Dermis microvascular lymphatic vessel endothelial cell (primary cell): ENCODE data around the gene TTC34. TPM values are rescaled to one million over a fixed set of nuclear protein-coding genes. Genes with fewer than 3 reads are reported as not detected.
A peak's percentile ranks its signal among the peaks of the same experiment; 100 is the strongest.
"Not testable (repeated sequence)": the region's sequence is repeated elsewhere in the genome, so short reads cannot be mapped to it uniquely, and the experiment has no call there.

Experiments used
- DNase-seq, 2 donors: peaks; one replicate each; pipeline versions ENCODE4 v3.0.0 to v3.0.0-alpha.2; 2010; ENCODE audit warnings: low read depth in 2 of 2
- total RNA-seq: library from RNA; depleted of rRNA; stranded (reverse); fragments of >200 nt; gene quantifications from 2 replicates; pipeline ENCODE4 v1.2.1, GENCODE V29; 2014

TTC34 gene
- total RNA-seq, 1 donor from 2014 or later = under 0.01 TPM

- peak in 1 of 2 donors; percentile 30 for DNase-seq
Observed at GRCh38 chr1:2684000-2684399, 117.5 kb downstream of the TTC34 start.

DNA sequence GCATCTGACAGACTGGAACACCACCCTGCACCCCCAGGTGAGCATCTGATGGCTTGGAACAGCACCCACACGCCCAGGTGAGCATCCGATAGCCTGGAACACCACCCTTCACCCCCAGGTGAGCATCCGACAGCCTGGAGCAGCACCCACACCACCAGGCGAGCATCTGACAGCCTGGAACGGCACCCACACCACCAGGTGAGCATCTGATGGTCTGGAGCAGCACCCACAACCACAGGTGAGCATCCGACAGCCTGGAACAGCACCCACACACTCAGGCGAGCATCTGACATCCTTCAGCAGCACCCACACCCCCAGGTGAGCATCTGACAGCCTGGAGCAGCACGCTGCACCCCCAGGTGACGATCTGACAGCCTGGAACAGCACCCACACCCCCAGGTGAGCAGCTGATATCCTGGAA is 118.2 kb downstream of the TTC34 start:
- DNase-seq = peak in 1 of 2 donors; percentile 1

GRCh38 chr1:2682879-2683278 is 118.6 kb downstream of the TTC34 start:
- DNase-seq = not testable (repeated sequence)

- DNase-seq = not testable (repeated sequence)
Observed at GRCh38 chr1:2676726-2677125, 124.8 kb downstream of the TTC34 start.

DNA sequence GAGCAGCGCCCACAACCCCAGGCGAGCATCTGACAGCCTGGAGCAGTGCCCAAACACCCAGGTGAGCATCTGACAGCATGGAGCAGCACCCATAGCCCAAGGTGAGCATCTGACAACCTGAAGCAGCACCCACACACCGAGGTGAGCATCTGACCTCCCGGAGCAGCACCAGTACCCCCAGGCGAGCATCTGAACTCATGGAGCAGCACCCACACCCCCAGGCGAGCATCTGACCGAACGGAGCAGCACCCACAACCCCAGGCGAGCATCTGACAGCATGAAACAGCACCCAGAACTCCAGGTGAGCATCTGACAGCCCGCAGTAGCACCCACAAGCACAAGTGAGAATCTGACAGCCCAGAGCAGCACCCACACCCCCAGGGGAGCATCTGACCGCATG is 129.8 kb downstream of the TTC34 start:
- DNase-seq = not testable (repeated sequence)

GRCh38 chr1:2659806-2660205 is 141.7 kb downstream of the TTC34 start:
- DNase-seq = not testable (repeated sequence)

GRCh38 chr1:2657909-2658308 is 143.6 kb downstream of the TTC34 start:
- DNase-seq = not testable (repeated sequence)

DNA sequence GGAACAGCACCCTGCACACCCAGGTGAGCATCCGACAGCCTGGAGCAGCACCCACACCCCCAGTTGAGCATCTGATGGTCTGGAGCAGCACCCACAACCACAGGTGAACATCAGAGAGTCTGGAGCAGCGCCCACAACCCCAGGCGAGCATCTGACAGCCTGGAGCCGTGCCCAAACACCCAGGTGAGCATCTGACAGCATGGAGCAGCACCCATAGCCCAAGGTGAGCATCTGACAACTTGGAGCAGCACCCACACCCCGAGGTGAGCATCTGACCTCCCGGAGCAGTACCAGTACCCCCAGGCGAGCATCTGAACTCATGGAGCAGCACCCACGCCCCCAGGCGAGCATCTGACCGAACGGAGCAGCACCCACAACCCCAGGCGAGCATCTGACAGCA is 144.4 kb downstream of the TTC34 start:
- not testable (repeated sequence) for DNase-seq

- not testable (repeated sequence) for DNase-seq
Observed at GRCh38 chr1:2655598-2656434, 145.7 kb downstream of the TTC34 start.

DNA sequence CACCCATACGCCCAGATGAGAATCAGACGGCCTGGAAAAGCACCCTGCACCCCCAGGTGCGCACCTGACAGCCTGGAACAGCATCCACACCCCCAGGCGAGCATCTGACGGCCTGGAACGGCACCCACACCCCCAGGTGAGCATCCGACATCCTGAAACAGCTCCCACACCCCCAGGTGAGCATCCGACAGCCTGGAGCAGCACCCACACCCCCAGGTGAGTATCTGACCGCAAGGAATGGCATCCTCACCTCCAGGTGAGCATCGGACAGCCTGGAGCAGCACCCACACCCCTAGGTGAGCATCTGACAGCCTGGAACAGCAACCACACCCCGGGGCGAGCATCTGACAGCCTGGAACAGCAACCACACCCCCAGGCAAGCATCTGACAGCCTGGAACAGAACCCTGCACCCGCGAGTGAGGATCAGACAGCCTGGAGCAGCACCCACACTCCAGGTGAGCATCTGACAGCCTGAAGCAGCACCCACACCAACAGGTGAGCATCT is 147.0 kb downstream of the TTC34 start:
- not testable (repeated sequence) for DNase-seq

DNA sequence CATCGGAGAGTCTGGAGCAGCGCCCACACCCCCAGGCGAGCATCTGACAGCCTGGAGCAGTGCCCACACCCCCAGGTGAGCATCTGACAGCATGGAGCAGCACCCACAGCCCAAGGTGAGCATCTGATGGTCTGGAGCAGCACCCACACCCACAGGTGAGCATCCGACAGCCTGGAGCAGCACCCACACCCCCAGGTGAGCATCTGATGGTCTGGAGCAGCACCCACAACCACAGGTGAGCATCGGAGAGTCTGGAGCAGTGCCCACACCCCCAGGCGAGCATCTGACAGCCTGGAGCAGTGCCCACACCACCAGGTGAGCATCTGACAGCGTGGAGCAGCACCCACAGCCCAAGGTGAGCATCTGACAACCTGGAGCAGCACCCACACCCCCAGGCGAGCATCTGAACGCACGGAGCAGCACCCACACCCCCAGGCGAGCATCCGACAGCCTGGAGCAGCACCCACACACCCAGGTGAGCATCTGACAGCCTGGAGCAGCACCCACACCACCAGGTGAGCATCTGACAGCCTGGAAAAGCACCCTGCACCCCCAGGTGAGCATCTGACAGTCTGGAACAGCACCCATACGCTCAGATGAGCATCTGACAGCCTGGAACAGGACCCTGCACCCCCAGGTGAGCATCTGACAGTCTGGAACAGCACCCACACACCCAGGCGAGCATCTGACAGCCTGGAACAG is 147.6 kb downstream of the TTC34 start:
- peak in 1 of 2 donors; percentile 30 for DNase-seq

DNA sequence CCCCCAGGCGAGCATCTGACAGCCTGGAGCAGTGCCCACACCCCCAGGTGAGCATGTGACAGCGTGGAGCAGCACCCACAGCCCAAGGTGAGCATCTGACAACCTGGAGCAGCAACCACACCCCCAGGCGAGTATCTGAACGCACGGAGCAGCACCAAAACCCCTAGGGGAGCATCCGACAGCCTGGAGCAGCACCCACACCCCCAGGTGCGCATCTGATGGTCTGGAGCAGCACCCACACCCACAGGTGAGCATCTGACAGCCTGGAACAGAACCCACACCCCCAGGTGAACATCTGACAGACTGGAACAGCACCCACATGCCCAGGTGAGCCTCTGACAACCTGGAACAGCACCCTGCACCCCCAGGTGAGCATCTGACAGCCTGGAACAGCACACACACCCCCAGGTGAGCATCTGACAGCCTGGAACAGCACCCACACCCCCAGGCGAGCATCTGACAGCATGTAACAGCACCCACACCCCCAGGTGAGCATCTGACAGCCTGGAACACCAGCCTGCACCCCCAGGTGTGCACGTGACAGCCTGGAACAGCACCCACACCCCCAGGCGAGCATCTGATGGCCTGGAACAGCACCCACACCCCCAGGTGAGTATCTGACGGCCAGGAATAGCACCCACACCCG is 148.4 kb downstream of the TTC34 start:
- not testable (repeated sequence) for DNase-seq

GRCh38 chr1:2652152-2652925 is 149.2 kb downstream of the TTC34 start:
- DNase-seq = not testable (repeated sequence)

GRCh38 chr1:2650967-2651645 is 150.4 kb downstream of the TTC34 start:
- DNase-seq = no peak

DNA sequence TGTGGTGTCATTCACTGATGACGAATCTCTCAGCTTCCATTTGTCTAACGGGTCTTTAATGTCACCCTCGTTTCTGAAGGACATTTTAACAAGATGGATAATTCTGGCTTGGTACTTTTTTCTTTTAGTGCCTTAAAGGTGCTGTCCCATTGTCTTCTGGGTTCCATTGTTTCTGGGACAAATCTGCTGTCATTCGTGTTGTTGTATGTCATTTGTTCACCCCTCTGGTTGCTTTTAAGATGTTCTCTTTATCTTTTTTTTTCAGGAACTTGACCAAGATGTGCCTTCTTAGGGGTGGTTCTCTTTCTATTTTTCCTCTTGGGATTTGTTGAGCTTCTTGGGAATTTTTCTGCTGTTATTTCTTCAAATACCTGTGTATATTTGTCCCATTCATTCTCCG is 154.7 kb downstream of the TTC34 start:
- DNase-seq = no peak

- DNase-seq = no peak
Observed at GRCh38 chr1:2645776-2646175, 155.7 kb downstream of the TTC34 start.

DNA sequence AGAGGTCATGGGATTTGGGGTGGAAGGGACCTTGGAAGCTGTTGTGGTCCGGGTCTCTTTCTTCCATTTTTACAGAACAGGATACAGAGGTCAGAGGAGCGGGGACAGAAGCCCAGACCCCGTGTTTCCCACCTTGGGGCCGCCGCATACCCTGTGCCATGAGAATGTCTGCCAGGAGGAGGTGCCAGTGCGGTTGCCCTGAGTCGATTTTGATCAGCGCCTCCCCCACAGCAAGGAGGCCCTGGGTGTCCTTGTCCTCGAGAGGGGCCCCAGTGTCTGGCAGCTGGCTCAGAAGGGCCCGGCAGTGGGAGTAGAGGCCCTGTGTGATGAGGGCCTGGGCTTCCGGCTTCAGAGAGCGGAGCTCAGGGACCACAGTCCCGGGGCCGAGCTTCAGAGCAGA is 156.3 kb downstream of the TTC34 start:
- DNase-seq = no peak

GRCh38 chr1:2644591-2645101 is 156.8 kb downstream of the TTC34 start:
- no peak for DNase-seq

DNA sequence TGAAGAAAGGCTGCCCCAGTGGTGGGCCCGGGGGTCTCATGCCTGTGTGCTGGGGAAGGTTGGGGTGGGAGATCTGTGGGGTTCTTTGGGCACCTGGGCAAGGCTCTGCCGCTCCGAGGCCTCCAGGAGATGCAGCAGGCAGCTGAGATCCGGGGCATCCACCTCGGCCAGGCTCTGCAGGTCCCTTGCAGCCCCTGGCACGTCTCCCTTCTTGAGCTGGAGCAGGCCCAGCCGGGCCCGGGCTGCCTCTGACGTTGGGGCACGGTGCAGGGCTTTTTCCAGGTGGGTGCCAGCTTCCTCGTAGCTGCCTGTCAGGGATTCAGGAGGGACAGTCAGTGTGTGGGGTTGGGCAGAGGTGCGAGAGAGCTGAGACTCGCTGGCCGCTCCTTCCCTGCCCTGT is 157.3 kb downstream of the TTC34 start:
- no peak for DNase-seq

- DNase-seq = no peak
Observed at GRCh38 chr1:2643414-2644077, 157.9 kb downstream of the TTC34 start.
